HEK293T (cell line): ENCODE results near the gene PGM1.

Experiments
- CTCF ChIA-PET: fragments of 350-600 bp; formaldehyde crosslinking; extraction: SDS; loops from one replicate; lab custom pipeline; 2021; ENCODE audit warnings: antibody characterized with exemption, inconsistent platforms; lab: Yijun Ruan, JAX
- POLR2A ChIA-PET: fragments of 350-600 bp; formaldehyde crosslinking; extraction: SDS; loops from one replicate; lab custom pipeline; 2020; ENCODE audit warnings: antibody characterized with exemption, inconsistent platforms; lab: Yijun Ruan, JAX
- DNase-seq: peaks from one replicate; pipeline ENCODE4 v3.0.0; 2012; ENCODE audit warnings: mixed read lengths; ENCODE audit errors: extremely low spot score
- BHLHE40 ChIP-seq: fragments of 450-650 bp; IDR thresholded peaks from 2 replicates; pipeline ENCODE4 v1.6.1; 2016; ENCODE audit warnings: mild to moderate bottlenecking, moderate library complexity, borderline replicate concordance
- CTBP1 ChIP-seq: fragments of 450-650 bp; IDR thresholded peaks from 2 replicates; pipeline ENCODE4 v1.6.1; 2016; ENCODE audit warnings: borderline replicate concordance
- FOXA1 ChIP-seq: fragments of 450-650 bp; IDR thresholded peaks from 2 replicates; pipeline ENCODE4 v1.6.1; 2016; ENCODE audit warnings: mild to moderate bottlenecking
- FOXK2 ChIP-seq: fragments of 450-650 bp; IDR thresholded peaks from 2 replicates; pipeline ENCODE4 v1.6.1; 2016; ENCODE audit warnings: mild to moderate bottlenecking
- FOXM1 ChIP-seq: fragments of 450-650 bp; IDR thresholded peaks from 2 replicates; pipeline ENCODE4 v1.6.1; 2017; ENCODE audit warnings: mild to moderate bottlenecking, borderline replicate concordance
- L3MBTL2 ChIP-seq: fragments of 450-650 bp; conservative IDR thresholded peaks from 2 replicates; pipeline ENCODE4 v1.6.1; 2016; ENCODE audit warnings: mild to moderate bottlenecking
- LEF1 ChIP-seq: fragments of 450-650 bp; IDR thresholded peaks from 2 replicates; pipeline ENCODE4 v1.6.1; 2017; ENCODE audit warnings: mild to moderate bottlenecking, borderline replicate concordance
- NFRKB ChIP-seq: fragments of 450-650 bp; IDR thresholded peaks from 2 replicates; pipeline ENCODE4 v1.6.1; 2016; ENCODE audit warnings: mild to moderate bottlenecking, moderate library complexity
- PKNOX1 ChIP-seq: fragments of 450-650 bp; IDR thresholded peaks from 2 replicates; pipeline ENCODE4 v1.6.1; 2016
- SP1 ChIP-seq: fragments of 450-650 bp; IDR thresholded peaks from 2 replicates; pipeline ENCODE4 v1.6.1; 2017
- SUZ12 ChIP-seq: fragments of 450-650 bp; IDR thresholded peaks from 2 replicates; pipeline ENCODE4 v1.6.1; 2016; ENCODE audit warnings: mild to moderate bottlenecking
- TARDBP ChIP-seq: fragments of 450-650 bp; IDR thresholded peaks from 2 replicates; pipeline ENCODE4 v1.6.1; 2016
- ZNF384 ChIP-seq: fragments of 450-650 bp; IDR thresholded peaks from 2 replicates; pipeline ENCODE4 v1.6.1; 2016

Gene PGM1

GRCh38 chr1:63704443-63704842 is 111.2 kb downstream of the PGM1 start:
- POLR2A ChIA-PET = no interaction called here
- TF ChIP-seq ZNF384 (no peak), TARDBP (no peak), FOXK2 (no peak), FOXM1 (no peak), NFRKB (no peak), LEF1 (no peak), BHLHE40 (no peak), CTBP1 (no peak), FOXA1 (no peak), PKNOX1 (no peak)
- DNase-seq = no peak
- CTCF ChIA-PET = interaction anchor here (1.2 kb wide), 1 partner anchor 13 kb away, joined by 3 read pairs; no protein-coding TSS in a partner anchor

GRCh38 chr1:63705078-63705477 is 111.9 kb downstream of the PGM1 start:
- POLR2A ChIA-PET = no interaction called here
- DNase-seq = no peak
- TF ChIP-seq BHLHE40 (no peak), TARDBP (no peak), ZNF384 (no peak), FOXM1 (no peak), FOXA1 (no peak), SP1 (no peak), FOXK2 (no peak)
- CTCF ChIA-PET = no interaction called here

- TF ChIP-seq BHLHE40 (no peak), CTBP1 (no peak), FOXK2 (no peak), SP1 (no peak), SUZ12 (no peak), ZNF384 (no peak), FOXM1 (no peak), TARDBP (no peak), L3MBTL2 (no peak)
- ChIA-PET POLR2A (no interaction called here), CTCF (no interaction called here)
- DNase-seq = no peak
Measured at GRCh38 chr1:63709267-63709828, 116.1 kb downstream of the PGM1 start.
